WTC11 (cell line): ENCODE data around the gene TLE5. TPM values are rescaled to one million over a fixed set of nuclear protein-coding genes. Genes with fewer than 3 reads are reported as not detected.

Experiments used
- ATAC-seq: fragments of 200-7000 bp; cut with Tn5 transposase; 2 replicates; pipeline ENCODE4 v1.10.0; 2021; ENCODE audit warnings: mild to moderate bottlenecking, moderate library complexity
- CTCF ChIA-PET: fragments of 300-600 bp; sonication (Branson Sonifier 250); formaldehyde crosslinking; loops from one replicate; lab custom pipeline; 2021; ENCODE audit warnings: antibody characterized with exemption; lab: Charles Lee
- POLR2A ChIA-PET: fragments of 350-600 bp; sonication (Branson Sonifier 250); formaldehyde crosslinking; loops from one replicate; lab custom pipeline; 2021; ENCODE audit warnings: antibody characterized with exemption; lab: Charles Lee
- DNase-seq: peaks from one replicate; pipeline ENCODE4 v3.0.0; 2021; ENCODE audit warnings: low spot score
- H3K27ac Mint-ChIP-seq: 2 replicates; pipeline ENCODE4 v1.8.0; 2021; ENCODE audit warnings: mixed read lengths
- H3K27me3 Mint-ChIP-seq: 2 replicates; pipeline ENCODE4 v1.8.0; 2021; ENCODE audit warnings: low read depth, mild to moderate bottlenecking, moderate library complexity, mixed read lengths
- H3K36me3 Mint-ChIP-seq: 2 replicates; pipeline ENCODE4 v1.8.0; 2021; ENCODE audit warnings: mixed read lengths
- H3K4me1 Mint-ChIP-seq: 2 replicates; pipeline ENCODE4 v1.8.0; 2022; ENCODE audit warnings: mixed read lengths
- H3K4me3 Mint-ChIP-seq: 2 replicates; pipeline ENCODE4 v1.8.0; 2021; ENCODE audit warnings: mild to moderate bottlenecking, moderate library complexity, mixed read lengths
- H3K9me3 Mint-ChIP-seq: 2 replicates; pipeline ENCODE4 v1.8.0; 2021; ENCODE audit warnings: mixed read lengths
- CBFB ChIP-seq: sonication (generic); formaldehyde crosslinking; IDR thresholded peaks from 2 replicates; pipeline ENCODE4 v1.8.1; 2022; ENCODE audit warnings: mild to moderate bottlenecking, low read depth, missing genetic modification reagents
- CREB1 ChIP-seq: sonication (generic); formaldehyde crosslinking; IDR thresholded peaks from 2 replicates; pipeline ENCODE4 v1.8.0; 2023; ENCODE audit warnings: mild to moderate bottlenecking, missing genetic modification reagents
- GRHL2 ChIP-seq: fragments of 250-450 bp; sonication (Bioruptor Pico); IDR thresholded peaks from 2 replicates; pipeline ENCODE4 v1.8.0; 2022; ENCODE audit warnings: mild to moderate bottlenecking, moderate library complexity; ENCODE audit not compliant: insufficient replicate concordance, severe bottlenecking
- JAZF1 ChIP-seq: fragments of 250-450 bp; sonication (Bioruptor Pico); IDR thresholded peaks from 2 replicates; pipeline ENCODE4 v1.9.0; 2021; ENCODE audit warnings: moderate library complexity, mild to moderate bottlenecking, inconsistent platforms
- NFE2L1 ChIP-seq: sonication (generic); formaldehyde crosslinking; IDR thresholded peaks from 2 replicates; pipeline ENCODE4 v1.8.1; 2023; ENCODE audit warnings: missing genetic modification reagents
- RORB ChIP-seq: fragments of 250-450 bp; sonication (Bioruptor Pico); IDR thresholded peaks from 2 replicates; pipeline ENCODE4 v1.9.0; 2021; ENCODE audit warnings: mild to moderate bottlenecking
- ZNF232 ChIP-seq: sonication (generic); formaldehyde crosslinking; IDR thresholded peaks from 2 replicates; pipeline ENCODE4 v1.8.0; 2022; ENCODE audit warnings: mild to moderate bottlenecking, missing genetic modification reagents
- ZNF263 ChIP-seq: sonication (generic); formaldehyde crosslinking; IDR thresholded peaks from 2 replicates; pipeline ENCODE4 v1.8.1; 2022; ENCODE audit warnings: low read depth, mild to moderate bottlenecking, moderate library complexity, missing genetic modification reagents
- ZNF317 ChIP-seq: sonication (generic); formaldehyde crosslinking; IDR thresholded peaks from 2 replicates; pipeline ENCODE4 v1.8.1; 2023; ENCODE audit warnings: low read depth, mild to moderate bottlenecking, moderate library complexity, missing genetic modification reagents, borderline replicate concordance
- total RNA-seq: library from RNA; stranded (reverse); gene quantifications from 3 replicates; pipeline ENCODE4 v1.2.3, GENCODE V29; 2021
- TF ChIP-seq, protein P1 (sequence below): sonication (generic); formaldehyde crosslinking; IDR thresholded peaks from 2 replicates; pipeline ENCODE4 v1.8.1; 2023; ENCODE audit warnings: mild to moderate bottlenecking, missing genetic modification reagents
- TF ChIP-seq, protein P2 (sequence below): fragments of 250-450 bp; sonication (Bioruptor Pico); IDR thresholded peaks from 2 replicates; pipeline ENCODE4 v1.9.0; 2021; ENCODE audit warnings: mild to moderate bottlenecking
- TF ChIP-seq, protein P3 (sequence below): sonication (generic); formaldehyde crosslinking; IDR thresholded peaks from 2 replicates; pipeline ENCODE4 v1.8.0; 2023; ENCODE audit warnings: missing genetic modification reagents, mild to moderate bottlenecking, borderline replicate concordance
- TF ChIP-seq, protein P4 (sequence below): sonication (generic); formaldehyde crosslinking; IDR thresholded peaks from 2 replicates; pipeline ENCODE4 v1.8.1; 2023; ENCODE audit warnings: mild to moderate bottlenecking, missing genetic modification reagents
- TF ChIP-seq, protein P5 (sequence below): sonication (generic); formaldehyde crosslinking; IDR thresholded peaks from 2 replicates; pipeline ENCODE4 v1.8.1; 2022; ENCODE audit warnings: missing genetic modification reagents, borderline replicate concordance
- TF ChIP-seq, protein P6 (sequence below): sonication (generic); formaldehyde crosslinking; IDR thresholded peaks from 2 replicates; pipeline ENCODE4 v1.8.0; 2022; ENCODE audit warnings: missing genetic modification reagents

TLE5 gene
- total RNA-seq, 1 experiment from 2014 or later, result 246 TPM

DNA sequence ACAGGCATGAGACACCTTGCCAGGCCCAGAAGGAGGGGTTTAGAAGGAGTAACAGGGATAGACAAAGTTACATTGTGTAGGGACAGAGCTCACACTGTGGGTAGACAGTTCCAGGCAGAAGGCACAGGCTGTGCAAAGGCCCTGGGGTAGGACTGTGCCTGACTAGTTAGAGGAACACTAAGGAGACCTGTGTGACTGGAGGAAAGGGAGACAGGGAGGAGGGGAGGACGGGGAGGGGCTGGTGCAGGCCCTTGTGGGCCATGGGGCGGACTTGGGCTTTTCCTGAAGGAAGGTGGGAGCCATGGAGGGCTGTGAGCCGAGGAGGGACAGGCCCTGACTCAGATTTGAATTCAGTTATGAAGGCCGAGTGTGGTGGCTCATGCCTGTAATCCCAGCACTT lies 17.3 kb upstream of the TLE5 start:
- Mint-ChIP-seq H3K9me3 (peaks cover 4% of the 10 kb centered on the region; the same call in 1 of the 2 replicates), H3K27ac (no peak overlapping the region), H3K36me3 (no peaks in the 10 kb centered on the region), H3K4me1 (peaks cover 2% of the 10 kb centered on the region; the same call in 1 of the 2 replicates), H3K4me3 (no peak overlapping the region), H3K27me3 (peaks cover 4% of the 10 kb centered on the region)
- TF ChIP-seq NFE2L1 (CRISPR knock-in tag) (no peak), CBFB (no peak), ZNF232 (CRISPR knock-in tag) (no peak), GRHL2 (CRISPR knock-in tag) (no peak), ZNF263 (CRISPR knock-in tag) (no peak), JAZF1 (CRISPR knock-in tag) (no peak), CREB1 (CRISPR knock-in tag) (no peak), RORB (CRISPR knock-in tag) (no peak), ZNF317 (CRISPR knock-in tag) (no peak)
- TF ChIP-seq, protein P1, sequence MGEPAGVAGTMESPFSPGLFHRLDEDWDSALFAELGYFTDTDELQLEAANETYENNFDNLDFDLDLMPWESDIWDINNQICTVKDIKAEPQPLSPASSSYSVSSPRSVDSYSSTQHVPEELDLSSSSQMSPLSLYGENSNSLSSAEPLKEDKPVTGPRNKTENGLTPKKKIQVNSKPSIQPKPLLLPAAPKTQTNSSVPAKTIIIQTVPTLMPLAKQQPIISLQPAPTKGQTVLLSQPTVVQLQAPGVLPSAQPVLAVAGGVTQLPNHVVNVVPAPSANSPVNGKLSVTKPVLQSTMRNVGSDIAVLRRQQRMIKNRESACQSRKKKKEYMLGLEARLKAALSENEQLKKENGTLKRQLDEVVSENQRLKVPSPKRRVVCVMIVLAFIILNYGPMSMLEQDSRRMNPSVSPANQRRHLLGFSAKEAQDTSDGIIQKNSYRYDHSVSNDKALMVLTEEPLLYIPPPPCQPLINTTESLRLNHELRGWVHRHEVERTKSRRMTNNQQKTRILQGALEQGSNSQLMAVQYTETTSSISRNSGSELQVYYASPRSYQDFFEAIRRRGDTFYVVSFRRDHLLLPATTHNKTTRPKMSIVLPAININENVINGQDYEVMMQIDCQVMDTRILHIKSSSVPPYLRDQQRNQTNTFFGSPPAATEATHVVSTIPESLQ (CRISPR knock-in tag), result no peak
- TF ChIP-seq, protein P2, sequence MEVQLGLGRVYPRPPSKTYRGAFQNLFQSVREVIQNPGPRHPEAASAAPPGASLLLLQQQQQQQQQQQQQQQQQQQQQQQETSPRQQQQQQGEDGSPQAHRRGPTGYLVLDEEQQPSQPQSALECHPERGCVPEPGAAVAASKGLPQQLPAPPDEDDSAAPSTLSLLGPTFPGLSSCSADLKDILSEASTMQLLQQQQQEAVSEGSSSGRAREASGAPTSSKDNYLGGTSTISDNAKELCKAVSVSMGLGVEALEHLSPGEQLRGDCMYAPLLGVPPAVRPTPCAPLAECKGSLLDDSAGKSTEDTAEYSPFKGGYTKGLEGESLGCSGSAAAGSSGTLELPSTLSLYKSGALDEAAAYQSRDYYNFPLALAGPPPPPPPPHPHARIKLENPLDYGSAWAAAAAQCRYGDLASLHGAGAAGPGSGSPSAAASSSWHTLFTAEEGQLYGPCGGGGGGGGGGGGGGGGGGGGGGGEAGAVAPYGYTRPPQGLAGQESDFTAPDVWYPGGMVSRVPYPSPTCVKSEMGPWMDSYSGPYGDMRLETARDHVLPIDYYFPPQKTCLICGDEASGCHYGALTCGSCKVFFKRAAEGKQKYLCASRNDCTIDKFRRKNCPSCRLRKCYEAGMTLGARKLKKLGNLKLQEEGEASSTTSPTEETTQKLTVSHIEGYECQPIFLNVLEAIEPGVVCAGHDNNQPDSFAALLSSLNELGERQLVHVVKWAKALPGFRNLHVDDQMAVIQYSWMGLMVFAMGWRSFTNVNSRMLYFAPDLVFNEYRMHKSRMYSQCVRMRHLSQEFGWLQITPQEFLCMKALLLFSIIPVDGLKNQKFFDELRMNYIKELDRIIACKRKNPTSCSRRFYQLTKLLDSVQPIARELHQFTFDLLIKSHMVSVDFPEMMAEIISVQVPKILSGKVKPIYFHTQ, result no peak
- TF ChIP-seq, protein P3, sequence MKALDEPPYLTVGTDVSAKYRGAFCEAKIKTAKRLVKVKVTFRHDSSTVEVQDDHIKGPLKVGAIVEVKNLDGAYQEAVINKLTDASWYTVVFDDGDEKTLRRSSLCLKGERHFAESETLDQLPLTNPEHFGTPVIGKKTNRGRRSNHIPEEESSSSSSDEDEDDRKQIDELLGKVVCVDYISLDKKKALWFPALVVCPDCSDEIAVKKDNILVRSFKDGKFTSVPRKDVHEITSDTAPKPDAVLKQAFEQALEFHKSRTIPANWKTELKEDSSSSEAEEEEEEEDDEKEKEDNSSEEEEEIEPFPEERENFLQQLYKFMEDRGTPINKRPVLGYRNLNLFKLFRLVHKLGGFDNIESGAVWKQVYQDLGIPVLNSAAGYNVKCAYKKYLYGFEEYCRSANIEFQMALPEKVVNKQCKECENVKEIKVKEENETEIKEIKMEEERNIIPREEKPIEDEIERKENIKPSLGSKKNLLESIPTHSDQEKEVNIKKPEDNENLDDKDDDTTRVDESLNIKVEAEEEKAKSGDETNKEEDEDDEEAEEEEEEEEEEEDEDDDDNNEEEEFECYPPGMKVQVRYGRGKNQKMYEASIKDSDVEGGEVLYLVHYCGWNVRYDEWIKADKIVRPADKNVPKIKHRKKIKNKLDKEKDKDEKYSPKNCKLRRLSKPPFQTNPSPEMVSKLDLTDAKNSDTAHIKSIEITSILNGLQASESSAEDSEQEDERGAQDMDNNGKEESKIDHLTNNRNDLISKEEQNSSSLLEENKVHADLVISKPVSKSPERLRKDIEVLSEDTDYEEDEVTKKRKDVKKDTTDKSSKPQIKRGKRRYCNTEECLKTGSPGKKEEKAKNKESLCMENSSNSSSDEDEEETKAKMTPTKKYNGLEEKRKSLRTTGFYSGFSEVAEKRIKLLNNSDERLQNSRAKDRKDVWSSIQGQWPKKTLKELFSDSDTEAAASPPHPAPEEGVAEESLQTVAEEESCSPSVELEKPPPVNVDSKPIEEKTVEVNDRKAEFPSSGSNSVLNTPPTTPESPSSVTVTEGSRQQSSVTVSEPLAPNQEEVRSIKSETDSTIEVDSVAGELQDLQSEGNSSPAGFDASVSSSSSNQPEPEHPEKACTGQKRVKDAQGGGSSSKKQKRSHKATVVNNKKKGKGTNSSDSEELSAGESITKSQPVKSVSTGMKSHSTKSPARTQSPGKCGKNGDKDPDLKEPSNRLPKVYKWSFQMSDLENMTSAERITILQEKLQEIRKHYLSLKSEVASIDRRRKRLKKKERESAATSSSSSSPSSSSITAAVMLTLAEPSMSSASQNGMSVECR (CRISPR knock-in tag), result no peak
- TF ChIP-seq, protein P4, sequence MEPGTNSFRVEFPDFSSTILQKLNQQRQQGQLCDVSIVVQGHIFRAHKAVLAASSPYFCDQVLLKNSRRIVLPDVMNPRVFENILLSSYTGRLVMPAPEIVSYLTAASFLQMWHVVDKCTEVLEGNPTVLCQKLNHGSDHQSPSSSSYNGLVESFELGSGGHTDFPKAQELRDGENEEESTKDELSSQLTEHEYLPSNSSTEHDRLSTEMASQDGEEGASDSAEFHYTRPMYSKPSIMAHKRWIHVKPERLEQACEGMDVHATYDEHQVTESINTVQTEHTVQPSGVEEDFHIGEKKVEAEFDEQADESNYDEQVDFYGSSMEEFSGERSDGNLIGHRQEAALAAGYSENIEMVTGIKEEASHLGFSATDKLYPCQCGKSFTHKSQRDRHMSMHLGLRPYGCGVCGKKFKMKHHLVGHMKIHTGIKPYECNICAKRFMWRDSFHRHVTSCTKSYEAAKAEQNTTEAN (CRISPR knock-in tag), result no peak
- TF ChIP-seq, protein P5, sequence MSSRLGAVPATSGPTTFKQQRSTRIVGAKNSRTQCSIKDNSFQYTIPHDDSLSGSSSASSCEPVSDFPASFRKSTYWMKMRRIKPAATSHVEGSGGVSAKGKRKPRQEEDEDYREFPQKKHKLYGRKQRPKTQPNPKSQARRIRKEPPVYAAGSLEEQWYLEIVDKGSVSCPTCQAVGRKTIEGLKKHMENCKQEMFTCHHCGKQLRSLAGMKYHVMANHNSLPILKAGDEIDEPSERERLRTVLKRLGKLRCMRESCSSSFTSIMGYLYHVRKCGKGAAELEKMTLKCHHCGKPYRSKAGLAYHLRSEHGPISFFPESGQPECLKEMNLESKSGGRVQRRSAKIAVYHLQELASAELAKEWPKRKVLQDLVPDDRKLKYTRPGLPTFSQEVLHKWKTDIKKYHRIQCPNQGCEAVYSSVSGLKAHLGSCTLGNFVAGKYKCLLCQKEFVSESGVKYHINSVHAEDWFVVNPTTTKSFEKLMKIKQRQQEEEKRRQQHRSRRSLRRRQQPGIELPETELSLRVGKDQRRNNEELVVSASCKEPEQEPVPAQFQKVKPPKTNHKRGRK (CRISPR knock-in tag), result no peak
- TF ChIP-seq, protein P6, sequence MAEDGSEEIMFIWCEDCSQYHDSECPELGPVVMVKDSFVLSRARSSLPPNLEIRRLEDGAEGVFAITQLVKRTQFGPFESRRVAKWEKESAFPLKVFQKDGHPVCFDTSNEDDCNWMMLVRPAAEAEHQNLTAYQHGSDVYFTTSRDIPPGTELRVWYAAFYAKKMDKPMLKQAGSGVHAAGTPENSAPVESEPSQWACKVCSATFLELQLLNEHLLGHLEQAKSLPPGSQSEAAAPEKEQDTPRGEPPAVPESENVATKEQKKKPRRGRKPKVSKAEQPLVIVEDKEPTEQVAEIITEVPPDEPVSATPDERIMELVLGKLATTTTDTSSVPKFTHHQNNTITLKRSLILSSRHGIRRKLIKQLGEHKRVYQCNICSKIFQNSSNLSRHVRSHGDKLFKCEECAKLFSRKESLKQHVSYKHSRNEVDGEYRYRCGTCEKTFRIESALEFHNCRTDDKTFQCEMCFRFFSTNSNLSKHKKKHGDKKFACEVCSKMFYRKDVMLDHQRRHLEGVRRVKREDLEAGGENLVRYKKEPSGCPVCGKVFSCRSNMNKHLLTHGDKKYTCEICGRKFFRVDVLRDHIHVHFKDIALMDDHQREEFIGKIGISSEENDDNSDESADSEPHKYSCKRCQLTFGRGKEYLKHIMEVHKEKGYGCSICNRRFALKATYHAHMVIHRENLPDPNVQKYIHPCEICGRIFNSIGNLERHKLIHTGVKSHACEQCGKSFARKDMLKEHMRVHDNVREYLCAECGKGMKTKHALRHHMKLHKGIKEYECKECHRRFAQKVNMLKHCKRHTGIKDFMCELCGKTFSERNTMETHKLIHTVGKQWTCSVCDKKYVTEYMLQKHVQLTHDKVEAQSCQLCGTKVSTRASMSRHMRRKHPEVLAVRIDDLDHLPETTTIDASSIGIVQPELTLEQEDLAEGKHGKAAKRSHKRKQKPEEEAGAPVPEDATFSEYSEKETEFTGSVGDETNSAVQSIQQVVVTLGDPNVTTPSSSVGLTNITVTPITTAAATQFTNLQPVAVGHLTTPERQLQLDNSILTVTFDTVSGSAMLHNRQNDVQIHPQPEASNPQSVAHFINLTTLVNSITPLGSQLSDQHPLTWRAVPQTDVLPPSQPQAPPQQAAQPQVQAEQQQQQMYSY (CRISPR knock-in tag), result no peak
- POLR2A ChIA-PET, result no interaction called here
- CTCF ChIA-PET, result interaction anchor here (0.9 to 3.6 kb wide), 3 partner anchors 24 to 129 kb away, joined by 3 to 22 read pairs (median 10); no protein-coding TSS in a partner anchor
- DNase-seq (no peak), ATAC-seq (no peak)
